OCI-LY7 (cell line): ENCODE measurements around the gene RAPGEF3. TPM values are rescaled to one million over a fixed set of nuclear protein-coding genes. Genes with fewer than 3 reads are reported as not detected.

Source experiments
- BruUV-seq: library from RNA; stranded (reverse); fragments of 400-500 nt; replicated peaks from 2 replicates; lab custom pipeline; 2021; lab: Mats Ljungman, UMichigan
- CTCF ChIA-PET: fragments of 300-600 bp; sonication (Branson Sonifier 250); formaldehyde crosslinking; loops from one replicate; lab custom pipeline; 2022; ENCODE audit warnings: antibody characterized with exemption; ENCODE audit not compliant: unreplicated experiment; lab: Charles Lee
- POLR2A ChIA-PET: fragments of 300-600 bp; sonication (Branson Sonifier 250); formaldehyde crosslinking; loops from one replicate; lab custom pipeline; 2022; ENCODE audit warnings: antibody characterized with exemption; lab: Charles Lee
- DNase-seq: peaks from one replicate; pipeline ENCODE4 v3.0.0-alpha.2; 2015; ENCODE audit warnings: low spot score
- H2AFZ ChIP-seq: fragments of 200-600 bp; sonication (generic), shearing (Covaris generic); 2 replicates; pipeline ENCODE4 v1.6.1; 2014; ENCODE audit warnings: mild to moderate bottlenecking, antibody characterized with exemption, low read length, moderate library complexity
- H3K27ac ChIP-seq: fragments of 200-600 bp; sonication (generic); 2 replicates; pipeline ENCODE4 v1.5.1; 2014; ENCODE audit warnings: mixed run types, low read depth, mild to moderate bottlenecking, moderate library complexity, low read length, inconsistent platforms; ENCODE audit not compliant: poor library complexity, severe bottlenecking
- H3K36me3 ChIP-seq: fragments of 200-600 bp; sonication (generic); 2 replicates; pipeline ENCODE4 v1.6.1; 2014; ENCODE audit warnings: mild to moderate bottlenecking, antibody characterized with exemption, low read length, moderate library complexity, mixed read lengths; ENCODE audit not compliant: insufficient read depth
- H3K4me1 ChIP-seq: fragments of 200-600 bp; sonication (generic); 2 replicates; pipeline ENCODE4 v1.5.1; 2014; ENCODE audit warnings: mild to moderate bottlenecking, low read length; ENCODE audit not compliant: insufficient read depth, poor library complexity, severe bottlenecking
- H3K4me2 ChIP-seq: fragments of 200-600 bp; sonication (generic); 2 replicates; pipeline ENCODE4 v1.6.1; 2014; ENCODE audit warnings: mild to moderate bottlenecking, low read length
- H3K4me3 ChIP-seq: fragments of 200-600 bp; sonication (generic); 2 replicates; pipeline ENCODE4 v1.5.1; 2014; ENCODE audit warnings: mild to moderate bottlenecking, low read depth, low read length; ENCODE audit not compliant: poor library complexity, severe bottlenecking
- H3K79me2 ChIP-seq: fragments of 200-600 bp; sonication (generic); 2 replicates; pipeline ENCODE4 v1.6.1; 2016; ENCODE audit warnings: low read depth, mild to moderate bottlenecking, low read length, moderate library complexity, mixed read lengths; ENCODE audit not compliant: insufficient read depth
- H3K9me2 ChIP-seq: fragments of 200-600 bp; sonication (generic); 2 replicates; pipeline ENCODE4 v1.6.1; 2016; ENCODE audit warnings: mild to moderate bottlenecking, low read length, mixed read lengths; ENCODE audit not compliant: insufficient read depth
- H3K9me3 ChIP-seq: fragments of 200-600 bp; sonication (generic); 2 replicates; pipeline ENCODE4 v1.6.1; 2014; ENCODE audit warnings: mild to moderate bottlenecking, mixed run types, low read length, mixed read lengths
- H4K20me1 ChIP-seq: fragments of 200-600 bp; sonication (generic); 2 replicates; pipeline ENCODE4 v1.6.1; 2014; ENCODE audit warnings: mild to moderate bottlenecking, antibody characterized with exemption, low read length, moderate library complexity, mixed read lengths; ENCODE audit not compliant: insufficient read depth
- CTCF ChIP-seq: fragments of 200-600 bp; sonication (generic); conservative IDR thresholded peaks from 2 replicates; pipeline ENCODE4 v1.5.1; 2014; ENCODE audit warnings: mild to moderate bottlenecking, antibody characterized with exemption, low read length, moderate library complexity, mixed read lengths
- EZH2phosphoT487 ChIP-seq: fragments of 200-600 bp; sonication (generic); IDR thresholded peaks from 2 replicates; pipeline ENCODE4 v1.6.1; 2018; ENCODE audit warnings: low read depth, borderline replicate concordance, mild to moderate bottlenecking, mixed run types, antibody characterized with exemption, low read length, moderate library complexity, mixed read lengths
- intact Hi-C: fragments of 100-400 bp; cut with micrococcal nuclease; formaldehyde crosslinking; loops from one replicate; pipeline ENCODE4 v1.10.0; 2022; ENCODE audit not compliant: unreplicated experiment
- total RNA-seq, 2 experiments: library from RNA; depleted of rRNA in 1 of 2; stranded (reverse); fragments of >200 nt in 1 of 2; shearing (Covaris generic) in 1 of 2; gene quantifications; 2 replicates each; pipeline ENCODE4 v1.2.3, GENCODE V29; 2014 to 2022

Gene RAPGEF3
- total RNA-seq, 2 experiments from 2014 or later: 0.69 to 4.7 TPM

- intact Hi-C loops: loop anchor here (10.0 kb wide), 1 partner anchor 189 kb away; the partner anchor contains the start of gene TMEM106C
- H3K27ac ChIP-seq: no peak overlapping the region
- DNase-seq: no peak
- H3K79me2 ChIP-seq: no peaks in the 10 kb centered on the region
- H3K4me1 ChIP-seq: peaks cover 53% of the 10 kb centered on the region
- H3K9me2 ChIP-seq: no peaks in the 10 kb centered on the region
- no peak overlapping the region for H3K4me3 ChIP-seq
- H3K4me2 ChIP-seq: no peak overlapping the region
- H3K36me3 ChIP-seq: no peaks in the 10 kb centered on the region
- no peak overlapping the region for H2AFZ ChIP-seq
- no peaks in the 10 kb centered on the region for H3K9me3 ChIP-seq
- no peaks in the 10 kb centered on the region for H4K20me1 ChIP-seq
- POLR2A ChIA-PET: interaction anchor here (0.9 to 1.5 kb wide), 4 partner anchors 35 to 70 kb away, joined by 3 to 5 read pairs (median 4); partner anchors contain the start of gene RPAP3
- no peak for TF ChIP-seq CTCF
- CTCF ChIA-PET: interaction anchor here (1.2 to 3.3 kb wide), 3 partner anchors 33 to 64 kb away, joined by 5 to 13 read pairs (median 13); no protein-coding TSS in a partner anchor
- no TSS peak for BruUV-seq
Measured at GRCh38 chr12:47775100-47775911, 16.6 kb upstream of the RAPGEF3 start.

- no peak for TF ChIP-seq CTCF
- TF ChIP-seq EZH2phosphoT487: no peak
- H2AFZ ChIP-seq: no peak overlapping the region
- H3K36me3 ChIP-seq: no peaks in the 10 kb centered on the region
- H3K4me2 ChIP-seq: no peak overlapping the region
- BruUV-seq: no TSS peak
- ChIA-PET CTCF (interaction anchor here (0.6 to 1.0 kb wide), 2 partner anchors 17 to 32 kb away, joined by 3 to 4 read pairs; no protein-coding TSS in a partner anchor), POLR2A (interaction anchor here (1.1 kb wide), 1 partner anchor 41 kb away, joined by 3 read pairs; no protein-coding TSS in a partner anchor)
- intact Hi-C loops: loop anchor here (10.0 kb wide), 1 partner anchor 190 kb away; the partner anchor contains the start of gene TMEM106C
- H4K20me1 ChIP-seq: no peaks in the 10 kb centered on the region
- H3K4me1 ChIP-seq: peaks cover 53% of the 10 kb centered on the region
- H3K27ac ChIP-seq: no peak overlapping the region
- H3K4me3 ChIP-seq: no peak overlapping the region
- no peaks in the 10 kb centered on the region for H3K9me2 ChIP-seq
- no peak for DNase-seq
- no peaks in the 10 kb centered on the region for H3K79me2 ChIP-seq
- no peaks in the 10 kb centered on the region for H3K9me3 ChIP-seq
Measured at GRCh38 chr12:47774663-47775062, 16.0 kb upstream of the RAPGEF3 start.
